ENCODE data around the gene VPS33A.

VPS33A gene

DNA sequence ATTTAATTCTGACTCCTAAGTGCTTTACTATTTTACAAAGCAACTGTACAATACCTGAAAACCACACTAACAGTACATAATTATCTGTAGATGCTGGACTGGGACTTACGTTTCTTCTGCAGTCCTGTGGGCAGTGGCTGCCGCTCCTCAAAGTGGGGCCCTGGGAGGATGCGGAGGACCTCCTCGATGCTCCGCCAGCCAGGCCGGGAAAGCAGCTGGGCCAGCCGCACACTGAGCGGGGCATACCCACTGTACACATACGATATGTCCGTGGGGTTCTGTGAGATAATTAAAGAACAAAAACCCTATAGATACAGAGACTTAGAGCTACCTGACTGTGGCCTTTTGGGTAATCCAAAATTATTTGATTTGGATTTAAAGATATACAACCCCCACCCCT, 33.6 kb downstream of the VPS33A start:
- no peak for DNase-seq (ENCODE audit: low read depth)
- TF ChIP-seq, protein P1, sequence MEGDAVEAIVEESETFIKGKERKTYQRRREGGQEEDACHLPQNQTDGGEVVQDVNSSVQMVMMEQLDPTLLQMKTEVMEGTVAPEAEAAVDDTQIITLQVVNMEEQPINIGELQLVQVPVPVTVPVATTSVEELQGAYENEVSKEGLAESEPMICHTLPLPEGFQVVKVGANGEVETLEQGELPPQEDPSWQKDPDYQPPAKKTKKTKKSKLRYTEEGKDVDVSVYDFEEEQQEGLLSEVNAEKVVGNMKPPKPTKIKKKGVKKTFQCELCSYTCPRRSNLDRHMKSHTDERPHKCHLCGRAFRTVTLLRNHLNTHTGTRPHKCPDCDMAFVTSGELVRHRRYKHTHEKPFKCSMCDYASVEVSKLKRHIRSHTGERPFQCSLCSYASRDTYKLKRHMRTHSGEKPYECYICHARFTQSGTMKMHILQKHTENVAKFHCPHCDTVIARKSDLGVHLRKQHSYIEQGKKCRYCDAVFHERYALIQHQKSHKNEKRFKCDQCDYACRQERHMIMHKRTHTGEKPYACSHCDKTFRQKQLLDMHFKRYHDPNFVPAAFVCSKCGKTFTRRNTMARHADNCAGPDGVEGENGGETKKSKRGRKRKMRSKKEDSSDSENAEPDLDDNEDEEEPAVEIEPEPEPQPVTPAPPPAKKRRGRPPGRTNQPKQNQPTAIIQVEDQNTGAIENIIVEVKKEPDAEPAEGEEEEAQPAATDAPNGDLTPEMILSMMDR (conservative IDR thresholded peaks at IDR 0.05; ENCODE audit: low read depth, low read length), result no peak
- H3K4me3 ChIP-seq (ENCODE audit: low read length), result no peak overlapping the region

DNA sequence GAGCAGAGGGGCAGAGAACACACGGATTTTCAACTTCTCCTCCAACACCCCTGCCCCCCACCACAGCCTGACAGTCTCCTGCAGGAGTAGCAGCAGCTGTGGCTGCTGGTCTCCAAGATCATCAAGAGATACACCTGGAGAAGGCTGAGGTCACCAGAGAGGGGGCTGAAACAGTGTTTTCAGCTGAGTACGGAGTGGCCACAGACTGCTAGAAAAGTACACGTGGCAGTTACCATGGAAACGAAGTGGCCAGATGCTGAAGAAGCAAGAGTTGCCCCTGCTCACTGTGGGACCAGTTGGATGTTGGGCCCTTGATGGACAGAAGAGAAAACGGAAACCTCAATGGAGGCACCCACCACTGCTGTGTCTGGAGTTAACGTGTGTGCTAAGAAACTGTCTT, 35.5 kb downstream of the VPS33A start:
- no peak overlapping the region for H3K4me3 ChIP-seq (ENCODE audit: low read length)
- TF ChIP-seq, protein P1 (conservative IDR thresholded peaks at IDR 0.05; ENCODE audit: low read depth, low read length), result no peak
- no peak for DNase-seq (ENCODE audit: low read depth)

DNA sequence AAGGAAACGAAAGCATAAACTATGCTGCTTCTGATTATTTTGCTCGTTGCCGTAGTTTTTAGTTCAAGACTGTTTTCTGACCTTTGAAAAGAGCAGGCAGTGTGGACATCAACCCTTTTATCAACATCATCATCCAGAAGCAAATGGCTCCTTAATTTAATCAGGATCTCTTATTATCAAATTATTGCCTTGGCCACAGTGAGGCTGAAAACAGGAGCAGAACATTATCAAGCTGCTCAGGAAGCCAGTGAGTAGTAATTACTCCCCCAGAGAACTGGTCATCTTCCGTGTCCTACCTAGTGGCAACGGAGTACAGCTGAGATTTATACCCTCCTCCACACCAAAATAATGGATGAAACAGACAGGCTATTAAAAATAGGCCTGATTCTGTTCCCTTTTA, 38.2 kb downstream of the VPS33A start:
- TF ChIP-seq, protein P1 (conservative IDR thresholded peaks at IDR 0.05; ENCODE audit: low read depth, low read length), result no peak
- no peak overlapping the region for H3K4me3 ChIP-seq (ENCODE audit: low read length)
- no peak for DNase-seq (ENCODE audit: low read depth)

DNA sequence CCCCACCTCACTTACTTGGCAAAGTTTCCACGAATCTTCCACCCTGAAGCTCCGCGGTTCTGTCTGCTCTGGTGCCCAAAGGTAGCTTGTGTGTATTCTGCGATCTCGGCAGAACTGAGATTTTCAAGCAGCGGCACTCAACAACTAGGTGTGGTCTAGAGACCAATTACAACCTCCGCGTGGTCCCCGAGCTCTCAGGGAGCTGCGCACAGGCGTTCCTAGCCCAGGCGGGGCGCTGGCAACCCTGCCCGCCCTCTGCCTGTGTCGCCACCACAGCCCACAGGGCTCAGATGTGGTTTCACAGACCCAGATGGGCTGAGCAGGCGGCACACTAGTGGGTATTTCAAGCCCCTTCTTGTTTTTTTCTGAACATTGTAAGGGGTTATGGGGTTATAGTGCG, 39.0 kb downstream of the VPS33A start:
- DNase-seq (ENCODE audit: low read depth), result no peak
- no peak overlapping the region for H3K4me3 ChIP-seq (ENCODE audit: low read length)
- TF ChIP-seq, protein P1 (conservative IDR thresholded peaks at IDR 0.05; ENCODE audit: low read depth, low read length), result no peak

DNA sequence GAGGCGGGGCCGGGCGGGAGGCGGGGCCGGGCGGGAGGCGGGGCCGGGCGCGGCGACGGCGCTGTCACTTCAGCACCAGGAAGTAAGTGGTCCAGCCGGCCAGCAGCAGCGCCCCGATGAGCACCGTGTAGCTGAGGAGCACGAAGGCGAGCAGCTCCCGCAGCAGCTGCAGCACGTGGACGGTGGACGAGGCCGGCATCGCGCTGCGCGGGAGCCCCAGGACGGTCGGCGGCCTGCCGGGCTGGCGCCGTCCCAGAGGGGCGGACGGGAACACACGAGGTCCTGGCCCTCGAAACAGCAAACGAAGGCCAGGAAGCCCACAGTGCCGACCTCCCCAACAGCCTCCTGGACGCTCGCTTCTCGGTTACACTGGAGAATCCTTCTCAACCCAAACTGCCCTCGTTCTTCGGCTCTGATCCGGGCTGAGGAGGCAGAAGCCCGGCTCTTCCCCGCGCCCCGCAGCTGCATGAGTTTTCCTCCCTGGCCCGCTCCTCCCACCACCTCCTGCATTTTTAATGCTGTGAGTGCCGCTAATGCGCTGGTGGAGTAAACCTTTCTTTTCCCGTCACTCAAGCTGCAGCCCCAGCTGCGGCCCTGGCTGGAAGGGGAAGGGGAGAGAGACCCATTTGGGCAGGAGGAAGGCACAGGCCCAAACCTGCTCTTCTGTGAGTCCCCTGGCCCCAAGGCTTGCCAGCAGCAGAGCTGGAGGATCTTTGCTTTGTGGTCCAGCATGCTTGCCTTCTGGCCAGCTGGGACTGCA, 39.7 kb downstream of the VPS33A start:
- peak overlapping the region; percentile 26 for H3K4me3 ChIP-seq (ENCODE audit: low read length)
- DNase-seq (ENCODE audit: low read depth), result no peak
- TF ChIP-seq, protein P1 (conservative IDR thresholded peaks at IDR 0.05; ENCODE audit: low read depth, low read length), result no peak

DNA sequence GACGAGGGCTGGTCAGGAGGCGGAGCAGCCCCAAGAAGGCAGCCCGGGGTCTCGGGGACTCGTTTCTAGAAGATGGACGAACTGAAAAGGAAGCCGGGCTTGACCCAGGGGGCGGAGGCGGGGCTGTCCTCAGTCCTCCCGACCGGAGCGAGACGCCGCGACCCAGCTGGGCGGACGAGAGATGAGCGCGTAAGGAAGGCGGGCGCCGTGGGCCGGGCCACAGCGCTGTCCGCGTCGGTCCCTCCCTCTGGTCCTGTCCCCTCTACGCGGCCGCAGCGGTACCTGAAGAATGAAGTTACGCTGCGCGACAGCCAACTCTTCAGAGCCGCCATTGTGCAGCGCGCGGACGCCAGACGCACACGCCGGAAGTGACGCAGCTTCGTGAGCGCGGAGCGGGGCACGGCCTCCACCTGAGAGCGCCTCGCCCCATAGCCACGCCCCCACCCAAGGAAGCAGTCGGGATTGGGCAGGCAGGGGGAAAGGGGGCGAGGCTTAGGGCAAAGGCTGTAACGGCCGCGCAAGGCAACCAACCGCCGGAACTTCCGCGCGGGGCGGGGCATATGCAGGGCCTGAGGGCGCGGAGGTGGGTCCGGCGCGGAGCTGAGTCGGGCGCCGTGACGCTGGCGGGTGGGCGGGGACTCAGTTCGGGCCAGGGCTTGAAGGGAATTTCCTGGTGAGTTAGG, 40.5 kb downstream of the VPS33A start, which contains the start of gene DIABLO:
TSS of gene DIABLO (minus strand) at position 370 of the 683 bp plus-strand sequence. CDS start at position 332, 38 bp downstream.
- DNase-seq (ENCODE audit: low read depth), result peak; percentile 95
- TF ChIP-seq, protein P1 (conservative IDR thresholded peaks at IDR 0.05; ENCODE audit: low read depth, low read length), result no peak
- peak within 1 kb of the TSS; percentile 96 for H3K4me3 ChIP-seq (ENCODE audit: low read length)

Measured in retinal pigment epithelial cell (primary cell).